K562 (cell line): ENCODE results near the gene C1orf216. TPM values are rescaled to one million over a fixed set of nuclear protein-coding genes. Genes with fewer than 3 reads are reported as not detected.
A peak's percentile ranks its signal among the peaks of the same experiment; 100 is the strongest.

ENCODE experiments used
- ATAC-seq: fragments of 200-7000 bp; cut with Tn5 transposase; 3 replicates; pipeline ENCODE4 v1.9.1; 2020; ENCODE audit warnings: moderate library complexity
- BruUV-seq: library from RNA; stranded (reverse); fragments of 400-500 nt; replicated peaks from 2 replicates; lab custom pipeline; 2021; lab: Mats Ljungman, UMichigan
- CTCF ChIA-PET: fragments of 300-600 bp; formaldehyde crosslinking; extraction: SDS; loops from one replicate; lab custom pipeline; 2021; ENCODE audit warnings: low intra/inter-chr PET ratio; lab: Yijun Ruan, JAX
- POLR2A ChIA-PET: fragments of 300-600, 350-650 bp; sonication (Branson Sonifier 250); formaldehyde crosslinking; extraction: SDS; loops from one replicate; lab custom pipeline; 2021; ENCODE audit warnings: antibody characterized with exemption, inconsistent platforms; lab: Yijun Ruan, JAX
- DNase-seq, 4 experiments: peaks; one replicate each; pipeline versions ENCODE4 v3.0.0 to v3.0.0-alpha.2; 2011 to 2018; ENCODE audit warnings: low spot score in 3 of 4, mixed read lengths in 3 of 4; ENCODE audit errors: extremely low read depth in 1 of 4
- FAIRE-seq: peaks from 2 replicates; lab custom pipeline; 2011; peaks lifted over from hg19 to GRCh38; lab: Jason Lieb, UNC
- H2AFZ ChIP-seq: 2 replicates; pipeline ENCODE4 v1.6.0; 2011; ENCODE audit warnings: low read depth, low read length, control low read depth, inconsistent platforms
- H3K27ac ChIP-seq: fragments of 200-600 bp; 3 replicates; pipeline ENCODE4 v1.8.0; 2011; ENCODE audit warnings: low read depth, mild to moderate bottlenecking, control low read depth, inconsistent platforms, low read length, moderate library complexity, mixed read lengths; ENCODE audit errors: extremely low read depth
- H3K27me3 ChIP-seq, 2 experiments: fragments of 300-600 bp in 1 of 2; 2 replicates in 1 of 2; 3 replicates in 1 of 2; pipeline versions ENCODE4 v1.6.0 to v1.8.0; 2011; ENCODE audit warnings: inconsistent platforms in 2 of 2, low read length in 2 of 2, mild to moderate bottlenecking in 1 of 2, mixed read lengths in 1 of 2, moderate library complexity in 1 of 2; ENCODE audit not compliant: control insufficient read depth in 2 of 2, insufficient read depth in 2 of 2
- H3K36me3 ChIP-seq: fragments of 300-600 bp; 3 replicates; pipeline ENCODE4 v1.8.0; 2011; ENCODE audit warnings: mild to moderate bottlenecking, low read length, inconsistent platforms; ENCODE audit not compliant: control insufficient read depth, insufficient read depth
- H3K4me1 ChIP-seq, 2 experiments: fragments of 200-600 bp in 1 of 2; replicated peaks in 1 of 2; 2 replicates in 1 of 2; 3 replicates in 1 of 2; pipeline versions ENCODE4 v1.5.1 to v1.8.0; 2011; ENCODE audit warnings: inconsistent platforms in 2 of 2, low read length in 2 of 2, mild to moderate bottlenecking in 1 of 2, mixed read lengths in 1 of 2, moderate library complexity in 1 of 2; ENCODE audit not compliant: control insufficient read depth in 2 of 2, insufficient read depth in 2 of 2
- H3K4me2 ChIP-seq: 2 replicates; pipeline ENCODE4 v1.6.1; 2011; ENCODE audit warnings: low read length, control low read depth, inconsistent platforms, mixed read lengths; ENCODE audit not compliant: insufficient read depth
- H3K4me3 ChIP-seq: fragments of 200-600 bp; sonication (generic), shearing (Covaris generic); 2 replicates; pipeline ENCODE4 v1.5.1; 2016; ENCODE audit warnings: control low read depth, inconsistent platforms
- H3K79me2 ChIP-seq: fragments of 200-600 bp; 3 replicates; pipeline ENCODE4 v1.8.0; 2011; ENCODE audit warnings: low read length, inconsistent platforms; ENCODE audit not compliant: control insufficient read depth, insufficient read depth
- H3K9ac ChIP-seq, 2 experiments: 2 replicates each; pipeline versions ENCODE4 v1.6.0 to v1.6.1; 2011; ENCODE audit warnings: low read depth in 2 of 2, low read length in 2 of 2, control low read depth in 1 of 2, inconsistent platforms in 1 of 2, mild to moderate bottlenecking in 1 of 2, mixed read lengths in 1 of 2; ENCODE audit not compliant: insufficient read depth in 1 of 2
- H3K9me1 ChIP-seq: one replicate; pipeline ENCODE4 v1.6.0; 2011; ENCODE audit warnings: inconsistent platforms, mild to moderate bottlenecking, low read length, moderate library complexity; ENCODE audit not compliant: control insufficient read depth, insufficient read depth
- H3K9me3 ChIP-seq: replicated peaks from 2 replicates; pipeline ENCODE4 v1.5.1; 2011; ENCODE audit warnings: low read depth, low read length, inconsistent platforms; ENCODE audit not compliant: control insufficient read depth, insufficient read depth
- H4K20me1 ChIP-seq: replicated peaks from 2 replicates; pipeline ENCODE4 v1.6.1; 2011; ENCODE audit warnings: low read length, inconsistent platforms, mixed read lengths; ENCODE audit not compliant: control insufficient read depth, insufficient read depth
- MAX ChIP-seq: sonication (generic); formaldehyde crosslinking; IDR thresholded peaks from 2 replicates; pipeline ENCODE4 v1.9.0; 2022; ENCODE audit warnings: mild to moderate bottlenecking, missing genetic modification reagents
- MEIS2 ChIP-seq: fragments of 450-650 bp; IDR thresholded peaks from 2 replicates; pipeline ENCODE4 v1.6.1; 2014; ENCODE audit warnings: mild to moderate bottlenecking; ENCODE audit not compliant: partially characterized antibody
- PKNOX1 ChIP-seq: fragments of 450-650 bp; IDR thresholded peaks from 2 replicates; pipeline ENCODE4 v1.6.1; 2016
- RB1 ChIP-seq: fragments of 450-650 bp; IDR thresholded peaks from 2 replicates; pipeline ENCODE4 v1.6.1; 2017; ENCODE audit warnings: low read depth, mild to moderate bottlenecking
- REST ChIP-seq, 2 experiments: fragments of 450-650 bp; formaldehyde crosslinking in 1 of 2; IDR thresholded peaks; 2 replicates each; pipeline versions ENCODE4 v1.4.0 to v1.6.1; 2014 to 2020; ENCODE audit warnings: mild to moderate bottlenecking in 2 of 2, borderline replicate concordance in 1 of 2, low read depth in 1 of 2
- SMARCB1 ChIP-seq: IDR thresholded peaks from 2 replicates; pipeline ENCODE4 v1.6.1; 2011; ENCODE audit warnings: improper control_type of control experiment, low read depth; ENCODE audit not compliant: insufficient read length
- ZC3H8 ChIP-seq: fragments of 450-650 bp; IDR thresholded peaks from 2 replicates; pipeline ENCODE4 v1.6.1; 2017
- ZNF316 ChIP-seq: fragments of 450-650 bp; IDR thresholded peaks from 2 replicates; pipeline ENCODE4 v1.6.1; 2016
- ZNF766 ChIP-seq: fragments of 200-800 bp; sonication (Bioruptor generic); conservative IDR thresholded peaks from 2 replicates; pipeline ENCODE4 v1.6.1; 2016; ENCODE audit warnings: missing genetic modification characterization, missing compliant biosample characterization
- WGBS: fragments of 100-300 bp; shearing (Covaris generic); methylation state at CpG from one replicate; pipeline ENCODE4 v1.1.6; 2016; ENCODE audit warnings: low coverage, mixed read lengths; ENCODE audit not compliant: insufficient coverage; ENCODE audit errors: missing lambda C conversion rate; 5-methylcytosine and 5-hydroxymethylcytosine counted together
- in situ Hi-C: fragments of 300-500 bp; cut with MboI; formaldehyde crosslinking; loops from 4 replicates; pipeline ENCODE4 v1.15.0; 2018; ENCODE audit warnings: inconsistent platforms, mixed read lengths
- intact Hi-C: fragments of 100-400 bp; cut with micrococcal nuclease; formaldehyde crosslinking; loops from 2 replicates; pipeline ENCODE4 v1.14.2; 2022
- polyA plus RNA-seq, 8 experiments: library from polyadenylated mRNA; depleted of rRNA in 4 of 8; stranded (reverse) in 5 of 8; unstranded in 3 of 8; fragments of >200 nt; fragmentation: Nextera tagmentation in 2 of 8; fragmentation: Illumina TruSeq in 1 of 8; extraction: Ambion mirVana in 2 of 8; extraction: Trizol in 1 of 8; gene quantifications; 2 replicates each; pipeline versions ENCODE4 v1.2.1 to v1.2.3, GENCODE V29; 2011 to 2014; ENCODE audit warnings: inconsistent platforms in 1 of 8, missing spikeins in 1 of 8
- total RNA-seq, 7 experiments: library from RNA; depleted of rRNA in 6 of 7; stranded (reverse); fragments of >200 nt in 6 of 7; fragmentation: Illumina TruSeq in 2 of 7; extraction: Trizol in 2 of 7; gene quantifications; 2 replicates each; pipeline versions ENCODE4 v1.2.1 to v1.2.3, GENCODE V29; 2011 to 2021; ENCODE audit warnings: low replicate concordance in 1 of 7

The C1orf216 gene
- total and polyA plus RNA-seq, 9 of the 15 experiments (the other 6 are each of a cell fraction or from before 2014, with no cell fraction given), result 3.4 to 25.1 (median 15.0) TPM

GRCh38 chr1:35726450-35727433, 8.1 kb upstream of the C1orf216 start (continued):
- TF ChIP-seq MAX (CRISPR knock-in tag), result 0 out of 2 replicates have a peak, but pooled peaks have one; percentile 8
- TF ChIP-seq ZNF766 (CRISPR knock-in tag), result no peak
- peak; percentile 49; the same call in 1 of the 2 replicates for TF ChIP-seq RB1

- no peak overlapping the region for H2AFZ ChIP-seq
- no peaks in the 10 kb centered on the region for H4K20me1 ChIP-seq
- ChIA-PET CTCF (interaction anchor here (2.4 to 3.4 kb wide), 2 partner anchors 157 to 274 kb away, joined by 13 to 47 read pairs; no protein-coding TSS in a partner anchor), POLR2A (interaction anchor here (1.4 to 1.5 kb wide), 2 partner anchors 13 to 154 kb away, joined by 3 to 5 read pairs; no protein-coding TSS in a partner anchor)
- intact Hi-C loops (no loop called here), in situ Hi-C loops (no loop called here)
- no peaks in the 10 kb centered on the region for H3K9me1 ChIP-seq
- no peak overlapping the region for H3K4me3 ChIP-seq
- no peak for ATAC-seq
- DNase-seq, result no peak
- no peaks in the 10 kb centered on the region for H3K4me1 ChIP-seq
- FAIRE-seq, result no peak
- H3K9me3 ChIP-seq, result no peaks in the 10 kb centered on the region
- no peak overlapping the region for H3K4me2 ChIP-seq
- WGBS, result 75% methylated on average over 10 of the region's 10 CpGs
- H3K79me2 ChIP-seq, result no peaks in the 10 kb centered on the region
- BruUV-seq, result no TSS peak
- 0 out of 4 replicates have a peak overlapping the region, but pooled peaks of 1 of the 2 experiments have one; percentile 8 for H3K9ac ChIP-seq
- TF ChIP-seq ZNF316, result no peak
- TF ChIP-seq SMARCB1, result no peak
- TF ChIP-seq PKNOX1, result peak; percentile 46; the same call in 1 of the 2 replicates
- no peak for TF ChIP-seq REST (IDR thresholded peaks at IDR 0.05; ENCODE audit: borderline replicate concordance)
- TF ChIP-seq REST (CRISPR knock-in tag; IDR thresholded peaks at IDR 0.05; ENCODE audit: low read depth), result no peak
- TF ChIP-seq ZC3H8, result no peak
- TF ChIP-seq MEIS2, result peak; percentile 38
- H3K27me3 ChIP-seq, result no peaks in the 10 kb centered on the region
- H3K36me3 ChIP-seq, result peaks cover 50% of the 10 kb centered on the region
- H3K27ac ChIP-seq, result no peak overlapping the region
These were observed 6.9 kb upstream of the C1orf216 start for GRCh38 chr1:35725596-35725995.
